ENCODE data around the gene ZNRF3. TPM values are rescaled to one million over a fixed set of nuclear protein-coding genes. Genes with fewer than 3 reads are reported as not detected.

The ZNRF3 gene
- polyA plus RNA-seq, 1 donor from 2014 or later, result 2.9 TPM

DNA sequence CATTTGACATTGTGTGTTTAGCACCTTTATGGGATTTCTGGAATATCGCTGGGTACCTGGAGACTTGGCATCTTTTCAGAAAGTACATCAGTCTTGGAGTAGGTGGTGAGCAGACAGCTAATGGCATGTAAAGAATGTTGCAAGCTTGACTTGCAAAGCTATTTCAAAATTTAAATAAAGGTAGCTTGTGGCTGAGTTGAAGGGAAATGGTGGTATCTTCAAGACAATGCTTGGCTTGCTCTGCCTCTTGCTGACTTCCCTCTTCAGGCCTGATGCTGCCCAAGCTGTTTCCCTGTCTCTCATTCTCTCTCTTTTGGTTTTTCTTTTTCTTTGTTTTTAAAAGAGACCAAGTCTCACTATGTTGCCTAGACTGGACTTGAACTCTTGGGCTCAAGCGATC is 13.2 kb downstream of the ZNRF3 start:
- Histone ChIP-seq H3K79me2 (replicated peaks; ENCODE audit: insufficient read depth, low read length) (peaks cover 5% of the 10 kb centered on the region), H3K4me2 (ENCODE audit: low read length) (no peak overlapping the region), H3K9me3 (ENCODE audit: low read length) (no peaks in the 10 kb centered on the region), H2AFZ (ENCODE audit: low read depth, low read length) (no peak overlapping the region), H3K27ac (ENCODE audit: low read length) (no peak overlapping the region), H3K9me2 (ENCODE audit: insufficient read depth, low read length) (no peaks in the 10 kb centered on the region), H3K9ac (ENCODE audit: low read length) (no peak overlapping the region), H3K27me3 (ENCODE audit: insufficient read depth, low read depth, low read length) (no peaks in the 10 kb centered on the region), H4K20me1 (ENCODE audit: insufficient read depth) (no peaks in the 10 kb centered on the region), H3F3A (ENCODE audit: insufficient read depth, low read length, poor library complexity, severe bottlenecking) (no peaks in the 10 kb centered on the region), H3K36me3 (ENCODE audit: insufficient read depth, low read length) (no peaks in the 10 kb centered on the region), H3K4me3 (ENCODE audit: low read length) (no peak overlapping the region)
- no peak for TF ChIP-seq TAF1 (IDR thresholded peaks at IDR 0.05; ENCODE audit: low read depth)
- TF ChIP-seq POLR2AphosphoS5 (IDR thresholded peaks at IDR 0.05), result no peak
- TF ChIP-seq EZH2 (IDR thresholded peaks at IDR 0.05; ENCODE audit: borderline replicate concordance, insufficient read depth, low read length, poor library complexity, severe bottlenecking), result no peak
- TF ChIP-seq, protein P1, sequence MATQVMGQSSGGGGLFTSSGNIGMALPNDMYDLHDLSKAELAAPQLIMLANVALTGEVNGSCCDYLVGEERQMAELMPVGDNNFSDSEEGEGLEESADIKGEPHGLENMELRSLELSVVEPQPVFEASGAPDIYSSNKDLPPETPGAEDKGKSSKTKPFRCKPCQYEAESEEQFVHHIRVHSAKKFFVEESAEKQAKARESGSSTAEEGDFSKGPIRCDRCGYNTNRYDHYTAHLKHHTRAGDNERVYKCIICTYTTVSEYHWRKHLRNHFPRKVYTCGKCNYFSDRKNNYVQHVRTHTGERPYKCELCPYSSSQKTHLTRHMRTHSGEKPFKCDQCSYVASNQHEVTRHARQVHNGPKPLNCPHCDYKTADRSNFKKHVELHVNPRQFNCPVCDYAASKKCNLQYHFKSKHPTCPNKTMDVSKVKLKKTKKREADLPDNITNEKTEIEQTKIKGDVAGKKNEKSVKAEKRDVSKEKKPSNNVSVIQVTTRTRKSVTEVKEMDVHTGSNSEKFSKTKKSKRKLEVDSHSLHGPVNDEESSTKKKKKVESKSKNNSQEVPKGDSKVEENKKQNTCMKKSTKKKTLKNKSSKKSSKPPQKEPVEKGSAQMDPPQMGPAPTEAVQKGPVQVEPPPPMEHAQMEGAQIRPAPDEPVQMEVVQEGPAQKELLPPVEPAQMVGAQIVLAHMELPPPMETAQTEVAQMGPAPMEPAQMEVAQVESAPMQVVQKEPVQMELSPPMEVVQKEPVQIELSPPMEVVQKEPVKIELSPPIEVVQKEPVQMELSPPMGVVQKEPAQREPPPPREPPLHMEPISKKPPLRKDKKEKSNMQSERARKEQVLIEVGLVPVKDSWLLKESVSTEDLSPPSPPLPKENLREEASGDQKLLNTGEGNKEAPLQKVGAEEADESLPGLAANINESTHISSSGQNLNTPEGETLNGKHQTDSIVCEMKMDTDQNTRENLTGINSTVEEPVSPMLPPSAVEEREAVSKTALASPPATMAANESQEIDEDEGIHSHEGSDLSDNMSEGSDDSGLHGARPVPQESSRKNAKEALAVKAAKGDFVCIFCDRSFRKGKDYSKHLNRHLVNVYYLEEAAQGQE (IDR thresholded peaks at IDR 0.05; ENCODE audit: borderline replicate concordance), result no peak
- no peak for TF ChIP-seq EP300 (conservative IDR thresholded peaks at IDR 0.05; ENCODE audit: poor library complexity, severe bottlenecking)
- no peak for TF ChIP-seq MXI1 (conservative IDR thresholded peaks at IDR 0.05; ENCODE audit: poor library complexity, severe bottlenecking)
- TF ChIP-seq, protein P2, sequence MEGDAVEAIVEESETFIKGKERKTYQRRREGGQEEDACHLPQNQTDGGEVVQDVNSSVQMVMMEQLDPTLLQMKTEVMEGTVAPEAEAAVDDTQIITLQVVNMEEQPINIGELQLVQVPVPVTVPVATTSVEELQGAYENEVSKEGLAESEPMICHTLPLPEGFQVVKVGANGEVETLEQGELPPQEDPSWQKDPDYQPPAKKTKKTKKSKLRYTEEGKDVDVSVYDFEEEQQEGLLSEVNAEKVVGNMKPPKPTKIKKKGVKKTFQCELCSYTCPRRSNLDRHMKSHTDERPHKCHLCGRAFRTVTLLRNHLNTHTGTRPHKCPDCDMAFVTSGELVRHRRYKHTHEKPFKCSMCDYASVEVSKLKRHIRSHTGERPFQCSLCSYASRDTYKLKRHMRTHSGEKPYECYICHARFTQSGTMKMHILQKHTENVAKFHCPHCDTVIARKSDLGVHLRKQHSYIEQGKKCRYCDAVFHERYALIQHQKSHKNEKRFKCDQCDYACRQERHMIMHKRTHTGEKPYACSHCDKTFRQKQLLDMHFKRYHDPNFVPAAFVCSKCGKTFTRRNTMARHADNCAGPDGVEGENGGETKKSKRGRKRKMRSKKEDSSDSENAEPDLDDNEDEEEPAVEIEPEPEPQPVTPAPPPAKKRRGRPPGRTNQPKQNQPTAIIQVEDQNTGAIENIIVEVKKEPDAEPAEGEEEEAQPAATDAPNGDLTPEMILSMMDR (IDR thresholded peaks at IDR 0.05; ENCODE audit: poor library complexity, severe bottlenecking), result no peak
- TF ChIP-seq SMC3 (conservative IDR thresholded peaks at IDR 0.05; ENCODE audit: poor library complexity), result no peak
- no peak for TF ChIP-seq RAD21 (conservative IDR thresholded peaks at IDR 0.05)

DNA sequence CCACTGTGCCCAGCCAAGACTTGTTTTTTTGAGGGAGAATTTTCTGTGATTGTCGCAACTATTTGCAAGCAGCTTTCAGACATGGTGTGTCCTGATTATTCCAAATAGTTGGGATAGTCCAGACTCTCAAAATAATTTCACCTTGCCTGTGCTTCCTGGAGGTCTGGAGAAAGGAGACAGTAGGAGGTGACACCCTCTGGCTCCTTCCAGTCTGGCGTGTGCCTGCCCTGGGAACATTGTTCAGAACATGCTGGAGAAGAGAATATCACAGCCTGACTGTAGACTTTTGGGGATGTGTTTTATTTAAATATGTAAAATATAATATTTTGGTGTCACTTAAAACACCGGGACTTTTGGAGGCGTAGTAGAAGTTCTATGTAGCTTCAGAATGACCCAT is 14.9 kb downstream of the ZNRF3 start:
- Histone ChIP-seq H3K9me2 (ENCODE audit: insufficient read depth, low read length) (no peaks in the 10 kb centered on the region), H3K9me3 (ENCODE audit: low read length) (no peaks in the 10 kb centered on the region), H3K4me3 (ENCODE audit: low read length) (no peak overlapping the region), H3K4me2 (ENCODE audit: low read length) (no peak overlapping the region), H2AFZ (ENCODE audit: low read depth, low read length) (no peak overlapping the region), H3K27ac (ENCODE audit: low read length) (no peak overlapping the region), H3K79me2 (replicated peaks; ENCODE audit: insufficient read depth, low read length) (peaks cover 5% of the 10 kb centered on the region), H3K36me3 (ENCODE audit: insufficient read depth, low read length) (no peaks in the 10 kb centered on the region), H3K9ac (ENCODE audit: low read length) (no peak overlapping the region), H3F3A (ENCODE audit: insufficient read depth, low read length, poor library complexity, severe bottlenecking) (no peaks in the 10 kb centered on the region), H4K20me1 (ENCODE audit: insufficient read depth) (no peaks in the 10 kb centered on the region), H3K27me3 (ENCODE audit: insufficient read depth, low read depth, low read length) (no peaks in the 10 kb centered on the region)
- TF ChIP-seq POLR2AphosphoS5 (IDR thresholded peaks at IDR 0.05) (no peak), MXI1 (conservative IDR thresholded peaks at IDR 0.05; ENCODE audit: poor library complexity, severe bottlenecking) (no peak), TAF1 (IDR thresholded peaks at IDR 0.05; ENCODE audit: low read depth) (no peak), SMC3 (conservative IDR thresholded peaks at IDR 0.05; ENCODE audit: poor library complexity) (no peak), EP300 (conservative IDR thresholded peaks at IDR 0.05; ENCODE audit: poor library complexity, severe bottlenecking) (no peak), EZH2 (IDR thresholded peaks at IDR 0.05; ENCODE audit: borderline replicate concordance, insufficient read depth, low read length, poor library complexity, severe bottlenecking) (no peak)
- TF ChIP-seq, protein P1 (IDR thresholded peaks at IDR 0.05; ENCODE audit: borderline replicate concordance), result no peak
- TF ChIP-seq, protein P2 (IDR thresholded peaks at IDR 0.05; ENCODE audit: poor library complexity, severe bottlenecking), result no peak
